SK-N-MC (cell line): ENCODE data around the gene C2CD2.

Experiments
- EZH2 ChIP-seq: fragments of 200-600 bp; sonication (generic); IDR thresholded peaks from one replicate; pipeline ENCODE4 v1.6.1; 2017; ENCODE audit warnings: antibody characterized with exemption
- FOXP2 ChIP-seq: optimal IDR thresholded peaks from 2 replicates; pipeline ENCODE3; 2011; ENCODE audit warnings: mild to moderate bottlenecking, moderate library complexity; ENCODE audit not compliant: insufficient read depth; ENCODE audit errors: extremely low read length, control extremely low read depth
- POLR2AphosphoS5 ChIP-seq: IDR thresholded peaks from 2 replicates; pipeline ENCODE4 v1.6.1; 2012; ENCODE audit warnings: mild to moderate bottlenecking, low read depth, low read length, borderline replicate concordance

GRCh38 chr21:41881051-41881450, 72.8 kb downstream of the C2CD2 start:
- no peak for TF ChIP-seq POLR2AphosphoS5
- TF ChIP-seq EZH2, result no peak
- no peak for TF ChIP-seq FOXP2
